Measurements from ENCODE around the gene BBX. TPM values are rescaled to one million over a fixed set of nuclear protein-coding genes. Genes with fewer than 3 reads are reported as not detected.

Gene BBX
- total and polyA plus RNA-seq, 2 of the 4 experiments (the other 2 are of a cell fraction): 13.6 to 107 TPM

DNA sequence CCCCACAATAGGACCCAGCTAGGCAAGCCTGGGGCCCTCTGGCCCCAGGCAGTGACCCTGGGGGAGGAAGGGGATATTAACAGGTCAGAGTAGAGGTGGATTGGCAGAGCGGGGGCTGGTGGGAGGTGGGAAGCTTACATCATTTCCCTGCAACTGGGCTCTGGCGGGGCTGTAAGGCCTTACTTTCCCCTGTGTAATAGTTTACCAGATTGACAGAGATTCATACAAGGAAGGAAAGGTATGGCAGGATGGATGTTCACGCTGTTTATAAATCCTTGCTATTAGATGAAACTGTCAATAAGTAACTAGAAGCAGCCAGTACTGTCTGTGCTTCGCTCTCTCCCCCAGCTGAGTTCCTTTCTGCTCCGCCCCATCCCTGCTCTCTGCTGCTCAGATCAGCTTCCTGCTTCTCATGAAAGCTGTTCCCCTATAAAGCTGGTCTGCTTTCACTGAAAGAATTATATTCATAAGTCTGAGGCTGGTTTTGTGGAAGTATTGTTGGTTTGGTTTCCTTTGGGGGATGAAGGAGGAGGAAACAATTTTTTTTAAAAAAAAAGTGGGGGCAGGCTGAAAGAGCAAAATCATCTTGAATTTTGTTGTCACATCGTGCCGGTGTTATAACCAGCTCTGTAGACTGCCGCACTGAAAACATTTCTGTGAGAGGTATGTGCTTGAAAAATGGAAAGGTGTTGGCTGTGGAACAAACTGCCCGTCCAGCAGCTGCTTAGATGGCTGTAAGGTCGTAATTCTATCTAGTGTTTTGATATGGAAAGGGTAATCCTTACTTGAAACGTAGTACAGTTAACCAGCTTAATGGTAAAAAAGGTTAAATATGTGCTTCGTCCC, 76.4 kb downstream of the BBX start:
- Histone ChIP-seq H3K27me3 (ENCODE audit: control insufficient read depth, insufficient read depth, low read length) (no peaks in the 10 kb centered on the region), H2BK15ac (ENCODE audit: low read depth, low read length) (no peak overlapping the region), H2AK5ac (ENCODE audit: low read depth, low read length) (no peak overlapping the region), H2BK120ac (ENCODE audit: low read depth, low read length) (peak overlapping the region; percentile 9; the same call in 1 of the 2 replicates), H3K9me1 (ENCODE audit: insufficient read depth, low read length) (0 out of 2 replicates have a peak, but pooled peaks cover 2% of the 10 kb centered on the region), H2BK5ac (ENCODE audit: low read depth, low read length, poor library complexity, severe bottlenecking) (peak overlapping the region; percentile 36), H2AK9ac (replicated peaks; ENCODE audit: low read depth, low read length, poor library complexity) (peak overlapping the region; percentile 43), H3K9me3 (ENCODE audit: control insufficient read depth, insufficient read depth, low read length) (no peaks in the 10 kb centered on the region), H3K4me2 (ENCODE audit: low read depth, low read length) (peak overlapping the region; percentile 76), H3K14ac (replicated peaks; ENCODE audit: low read depth, low read length) (peak overlapping the region; percentile 76), H4K8ac (ENCODE audit: low read depth in 2 of 2, low read length in 2 of 2) (peak overlapping the region; percentile 44 to 74; a peak in 3 of 4 replicates), H3K9ac (ENCODE audit: low read depth, low read length) (peak overlapping the region; percentile 12; the same call in 1 of the 2 replicates), H3K23ac (ENCODE audit: low read depth, low read length) (peak overlapping the region; percentile 78), H3K4me1 (ENCODE audit: control insufficient read depth, insufficient read depth, low read length) (peaks cover 4% of the 10 kb centered on the region; the same call in 1 of the 2 replicates), H3K4me3 (ENCODE audit: insufficient read depth, low read depth, low read length) (peak overlapping the region; percentile 29; the same call in 1 of the 2 replicates), H4K91ac (ENCODE audit: insufficient read depth, low read depth, low read length) (peak overlapping the region; percentile 46), H3K27ac (ENCODE audit: insufficient read depth, low read length) (no peak overlapping the region; the same call in 1 of the 2 replicates), H3K79me1 (ENCODE audit: low read depth in 1 of 2, low read length in 2 of 2) (peaks cover 9 to 34% of the 10 kb centered on the region in 2 experiments), H4K5ac (ENCODE audit: low read depth, low read length) (peak overlapping the region; percentile 9), H3K36me3 (ENCODE audit: control insufficient read depth, insufficient read depth, low read length) (no peaks in the 10 kb centered on the region), H3K4ac (ENCODE audit: low read depth, low read length) (peak overlapping the region; percentile 42), H3K56ac (ENCODE audit: extremely low read depth, insufficient read depth, low read length) (peak overlapping the region; percentile 27; the same call in 1 of the 2 replicates), H4K20me1 (ENCODE audit: insufficient read depth, low read length) (no peaks in the 10 kb centered on the region; the same call in 1 of the 2 replicates), H2BK20ac (ENCODE audit: low read depth, low read length) (no peak overlapping the region; the same call in 1 of the 2 replicates), H3K18ac (ENCODE audit: low read depth, low read length) (no peak overlapping the region), H2AFZ (replicated peaks; ENCODE audit: low read length, poor library complexity) (peak overlapping the region; percentile 73)
- peak; percentile 44 for DNase-seq
- dilution Hi-C loops (cut with HindIII; ENCODE audit: low sequenced_read_pairs, unreplicated experiment) (no loop called here), intact Hi-C loops (cut with micrococcal nuclease) (no loop called here), in situ Hi-C loops (cut with MboI; ENCODE audit: low sequenced_read_pairs) (no loop called here)
- BruUV-seq (replicated peaks): no TSS peak
- CTCF ChIA-PET: no interaction called here
- 6% methylated on average over 2 of the region's 12 CpGs; no CpG with 5 or more reads in 1 of the 2 experiments for WGBS, 2 experiments (ENCODE audit: extremely low coverage in 2 of 2, insufficient read length in 1 of 2)
- POLR2A ChIA-PET (ENCODE audit: unreplicated experiment): no interaction called here
- peak; percentile 90 for ATAC-seq (ENCODE audit: low read depth)
- TF ChIP-seq SMC3 (IDR thresholded peaks at IDR 0.05; ENCODE audit: low read depth, low read length) (no peak), MAFK (IDR thresholded peaks at IDR 0.05; ENCODE audit: low read depth, low read length) (no peak), CHD1 (IDR thresholded peaks at IDR 0.05; ENCODE audit: low read depth, low read length) (no peak), BHLHE40 (IDR thresholded peaks at IDR 0.05; ENCODE audit: low read depth, low read length) (no peak), POLR2A (IDR thresholded peaks at IDR 0.05; ENCODE audit: low read depth, low read length) (no peak), RAD21 (IDR thresholded peaks at IDR 0.05; ENCODE audit: low read length) (no peak), NFE2L2 (IDR thresholded peaks at IDR 0.05; ENCODE audit: low read depth, low read length) (no peak), RCOR1 (IDR thresholded peaks at IDR 0.05; ENCODE audit: insufficient replicate concordance, low read length) (no peak), FOS (IDR thresholded peaks at IDR 0.05; ENCODE audit: low read depth, low read length) (no peak)
- TF ChIP-seq, protein P1, sequence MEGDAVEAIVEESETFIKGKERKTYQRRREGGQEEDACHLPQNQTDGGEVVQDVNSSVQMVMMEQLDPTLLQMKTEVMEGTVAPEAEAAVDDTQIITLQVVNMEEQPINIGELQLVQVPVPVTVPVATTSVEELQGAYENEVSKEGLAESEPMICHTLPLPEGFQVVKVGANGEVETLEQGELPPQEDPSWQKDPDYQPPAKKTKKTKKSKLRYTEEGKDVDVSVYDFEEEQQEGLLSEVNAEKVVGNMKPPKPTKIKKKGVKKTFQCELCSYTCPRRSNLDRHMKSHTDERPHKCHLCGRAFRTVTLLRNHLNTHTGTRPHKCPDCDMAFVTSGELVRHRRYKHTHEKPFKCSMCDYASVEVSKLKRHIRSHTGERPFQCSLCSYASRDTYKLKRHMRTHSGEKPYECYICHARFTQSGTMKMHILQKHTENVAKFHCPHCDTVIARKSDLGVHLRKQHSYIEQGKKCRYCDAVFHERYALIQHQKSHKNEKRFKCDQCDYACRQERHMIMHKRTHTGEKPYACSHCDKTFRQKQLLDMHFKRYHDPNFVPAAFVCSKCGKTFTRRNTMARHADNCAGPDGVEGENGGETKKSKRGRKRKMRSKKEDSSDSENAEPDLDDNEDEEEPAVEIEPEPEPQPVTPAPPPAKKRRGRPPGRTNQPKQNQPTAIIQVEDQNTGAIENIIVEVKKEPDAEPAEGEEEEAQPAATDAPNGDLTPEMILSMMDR (conservative IDR thresholded peaks at IDR 0.05; ENCODE audit: low read depth, low read length): no peak
- TF ChIP-seq, protein P2, sequence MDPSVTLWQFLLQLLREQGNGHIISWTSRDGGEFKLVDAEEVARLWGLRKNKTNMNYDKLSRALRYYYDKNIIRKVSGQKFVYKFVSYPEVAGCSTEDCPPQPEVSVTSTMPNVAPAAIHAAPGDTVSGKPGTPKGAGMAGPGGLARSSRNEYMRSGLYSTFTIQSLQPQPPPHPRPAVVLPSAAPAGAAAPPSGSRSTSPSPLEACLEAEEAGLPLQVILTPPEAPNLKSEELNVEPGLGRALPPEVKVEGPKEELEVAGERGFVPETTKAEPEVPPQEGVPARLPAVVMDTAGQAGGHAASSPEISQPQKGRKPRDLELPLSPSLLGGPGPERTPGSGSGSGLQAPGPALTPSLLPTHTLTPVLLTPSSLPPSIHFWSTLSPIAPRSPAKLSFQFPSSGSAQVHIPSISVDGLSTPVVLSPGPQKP (IDR thresholded peaks at IDR 0.05; ENCODE audit: borderline replicate concordance, low read depth, low read length): no peak
- TF ChIP-seq, protein P3, sequence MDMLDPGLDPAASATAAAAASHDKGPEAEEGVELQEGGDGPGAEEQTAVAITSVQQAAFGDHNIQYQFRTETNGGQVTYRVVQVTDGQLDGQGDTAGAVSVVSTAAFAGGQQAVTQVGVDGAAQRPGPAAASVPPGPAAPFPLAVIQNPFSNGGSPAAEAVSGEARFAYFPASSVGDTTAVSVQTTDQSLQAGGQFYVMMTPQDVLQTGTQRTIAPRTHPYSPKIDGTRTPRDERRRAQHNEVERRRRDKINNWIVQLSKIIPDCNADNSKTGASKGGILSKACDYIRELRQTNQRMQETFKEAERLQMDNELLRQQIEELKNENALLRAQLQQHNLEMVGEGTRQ (IDR thresholded peaks at IDR 0.05; ENCODE audit: low read depth, low read length): no peak

Data from IMR-90 (cell line).